Measurements from ENCODE around the gene LPO.

Gene LPO

DNA sequence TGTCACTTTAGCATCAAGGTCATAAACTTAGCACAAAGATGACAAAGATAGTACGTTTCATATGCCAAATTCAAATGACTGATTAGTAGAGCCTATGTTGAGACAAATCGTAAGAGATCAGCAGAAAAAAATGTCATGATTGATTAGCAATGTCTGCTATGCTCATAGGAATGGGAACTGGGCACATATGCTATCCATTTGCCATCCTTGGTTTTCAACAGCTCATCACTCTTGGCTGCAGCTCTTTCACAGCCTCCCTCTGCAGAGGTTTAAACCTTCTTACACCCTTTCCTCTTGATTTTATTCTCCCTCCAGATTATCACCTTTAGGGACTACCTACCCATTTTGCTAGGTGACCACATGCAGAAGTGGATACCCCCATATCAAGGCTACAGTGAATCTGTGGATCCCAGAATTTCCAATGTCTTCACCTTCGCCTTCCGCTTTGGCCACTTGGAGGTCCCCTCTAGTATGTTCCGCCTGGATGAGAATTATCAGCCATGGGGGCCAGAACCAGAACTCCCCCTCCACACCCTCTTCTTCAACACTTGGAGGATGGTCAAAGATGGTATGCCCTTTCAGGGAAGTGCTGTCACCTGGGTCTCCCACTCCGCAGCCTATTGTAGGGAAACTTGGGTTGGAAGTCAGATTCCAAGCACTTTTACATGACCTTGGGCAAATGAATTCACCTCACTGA, 26.2 kb downstream of the LPO start:
- no peak for DNase-seq

GRCh38 chr17:58265271-58265670, 26.9 kb downstream of the LPO start:
- no peak for DNase-seq

- DNase-seq = no peak
Measured at GRCh38 chr17:58265902-58266875, 27.8 kb downstream of the LPO start.

GRCh38 chr17:58267347-58268324, 29.3 kb downstream of the LPO start:
- DNase-seq = no peak

GRCh38 chr17:58268326-58268725, 29.9 kb downstream of the LPO start:
- no peak for DNase-seq

GRCh38 chr17:58268774-58269556, 30.6 kb downstream of the LPO start:
- DNase-seq = no peak

- DNase-seq = no peak
Measured at GRCh38 chr17:58269557-58270291, 31.3 kb downstream of the LPO start.

GRCh38 chr17:58270476-58271215, 32.3 kb downstream of the LPO start:
- DNase-seq = no peak

GRCh38 chr17:58271216-58271931, 33.0 kb downstream of the LPO start:
- DNase-seq = no peak

DNA sequence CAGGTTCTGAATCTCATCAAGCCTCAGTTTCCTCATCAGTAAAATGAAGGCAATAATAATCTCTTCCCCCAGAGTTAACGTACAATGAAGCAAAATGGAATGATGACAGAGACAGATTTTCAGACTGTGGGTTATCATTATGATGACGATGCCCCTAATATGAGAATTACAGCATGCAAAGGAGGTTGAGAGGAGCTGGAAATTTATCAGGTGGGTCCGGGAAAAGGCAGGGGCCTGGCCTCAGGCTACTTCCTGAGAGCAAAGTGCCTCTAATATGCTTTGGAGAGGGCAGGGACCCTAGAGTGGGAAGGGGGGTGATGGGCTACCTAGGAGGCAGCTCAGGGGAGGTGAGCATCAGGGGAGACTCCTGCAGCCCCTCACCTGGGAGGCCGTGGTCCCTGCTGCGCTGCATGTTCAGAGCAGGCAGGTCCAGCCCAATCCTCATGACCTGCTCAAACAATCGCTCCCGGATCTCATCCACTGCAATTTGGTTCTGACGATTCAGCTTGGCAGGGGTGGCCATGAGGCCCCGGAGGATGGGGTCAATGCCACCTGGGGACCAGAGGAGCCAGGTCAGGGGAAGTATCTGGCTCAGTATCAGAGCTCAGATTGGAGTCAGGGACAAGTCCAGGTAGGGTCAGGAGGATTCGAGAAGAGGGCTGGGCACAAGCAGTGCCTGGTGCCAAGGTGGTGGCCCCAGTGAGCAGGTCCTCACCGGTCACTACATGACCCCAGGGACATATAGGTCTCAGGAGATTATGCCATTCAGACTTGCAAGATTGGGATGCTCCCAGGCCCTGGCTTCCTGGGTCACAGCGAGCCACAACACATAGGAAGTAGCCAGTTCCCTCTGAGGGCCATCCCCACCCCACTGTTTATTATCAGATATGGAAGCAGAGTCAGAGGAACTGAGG, 34.2 kb downstream of the LPO start:
- DNase-seq = no peak

GRCh38 chr17:58273453-58274104, 35.2 kb downstream of the LPO start:
- peak in 1 of 2 experiments; percentile 21 for DNase-seq

GRCh38 chr17:58275417-58275816, 37.0 kb downstream of the LPO start:
- no peak for DNase-seq

DNA sequence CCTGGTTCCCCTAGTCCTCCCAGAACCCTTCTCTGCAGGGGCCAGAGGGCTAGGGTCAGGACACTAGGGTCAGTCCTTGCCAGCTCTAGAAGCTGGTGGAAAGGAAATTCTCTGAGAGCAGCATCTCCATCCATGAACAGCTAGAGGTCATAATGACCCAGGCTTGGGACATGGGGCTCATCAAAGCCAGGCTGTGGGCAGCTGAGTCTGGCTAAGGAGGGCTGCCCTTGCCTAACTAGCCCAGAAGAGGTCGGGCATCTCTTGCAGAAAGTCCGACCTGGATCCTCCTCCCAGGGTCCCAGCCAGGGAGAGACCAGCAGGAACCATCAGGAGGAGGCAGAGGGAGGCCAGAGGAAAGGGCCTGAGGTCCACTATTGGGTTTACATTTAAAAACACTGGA, 38.0 kb downstream of the LPO start:
- no peak for DNase-seq

- no peak for DNase-seq
Measured at GRCh38 chr17:58277107-58277801, 38.9 kb downstream of the LPO start.

DNA sequence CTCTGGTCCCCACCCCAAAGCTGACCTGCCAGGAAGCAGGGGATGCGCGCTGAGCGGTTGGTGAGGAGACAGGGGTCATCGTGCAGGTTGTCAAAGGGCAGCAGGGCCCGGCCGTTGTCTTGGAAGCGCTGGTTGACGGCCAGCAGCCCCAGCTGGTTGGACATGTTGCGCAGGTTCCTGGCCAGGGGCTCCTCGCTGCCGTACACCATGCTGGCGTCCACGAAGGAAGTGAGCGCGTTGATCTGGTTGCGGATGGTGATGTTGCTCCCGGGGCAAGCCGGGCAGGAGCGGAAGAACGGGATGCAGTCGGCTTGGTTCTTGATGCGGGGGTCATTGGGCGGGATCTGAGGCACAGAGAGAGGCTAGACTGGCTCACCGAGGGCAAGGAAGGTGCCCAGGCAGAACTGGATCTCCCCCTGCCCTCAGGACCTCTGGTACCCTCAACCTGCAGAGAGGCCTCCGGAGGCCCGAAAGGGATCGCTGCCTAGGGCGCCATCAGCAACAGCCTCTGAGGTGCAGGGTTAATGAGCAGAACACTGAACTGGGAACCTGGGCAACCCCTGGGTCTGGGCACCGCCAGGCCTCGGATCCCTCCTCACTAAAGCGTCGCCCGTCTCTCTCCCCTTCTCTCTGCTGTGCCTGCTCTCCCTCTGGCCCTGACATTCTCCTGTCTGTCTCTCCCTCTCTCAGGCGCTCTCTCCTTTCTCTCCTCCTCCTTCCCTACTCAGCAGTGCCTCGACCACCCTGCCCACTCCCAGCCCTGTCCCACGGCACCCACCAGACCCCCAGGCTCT, 39.6 kb downstream of the LPO start:
- no peak for DNase-seq

DNA sequence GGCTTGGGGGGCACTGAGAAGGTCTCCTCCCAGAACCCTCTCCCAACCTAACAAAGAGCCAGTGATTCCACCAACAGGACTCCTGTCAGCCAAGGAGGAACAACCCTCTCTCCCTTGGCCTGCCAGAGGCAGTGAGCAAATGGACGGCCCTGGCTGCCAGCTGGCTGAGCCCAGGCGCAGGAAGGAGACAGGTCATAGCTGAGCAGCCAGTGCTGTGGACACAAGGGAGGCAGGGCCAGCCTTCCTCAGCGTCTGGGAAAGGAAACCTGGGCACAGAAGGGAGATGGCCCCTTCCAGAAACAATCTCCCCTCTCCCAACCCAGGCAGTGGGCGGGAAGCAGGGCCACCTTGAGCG, 40.3 kb downstream of the LPO start:
- DNase-seq = no peak

Data from activated CD4-positive, alpha-beta T cell treated with anti-CD3 and anti-CD28 coated beads, Interleukin-2, amount 50 U/mL, for 48 hours (primary cell).